Measurements from ENCODE around the gene CEL. TPM values are rescaled to one million over a fixed set of nuclear protein-coding genes. Genes with fewer than 3 reads are reported as not detected.

CEL gene
- total RNA-seq, 2 experiments from 2014 or later, result 1.2 to 1.8 TPM

GRCh38 chr9:133042676-133043075, 19.1 kb upstream of the CEL start:
- H3K36me3 ChIP-seq (ENCODE audit: insufficient read depth, low read length), result peaks cover 76% of the 10 kb centered on the region
- ChIA-PET POLR2A (interaction anchor here (1.1 kb wide), 1 partner anchor 12 kb away, joined by 4 read pairs; the partner anchor contains the start of gene GTF3C5), CTCF (ENCODE audit: unreplicated experiment) (no interaction called here)
- peaks cover 21% of the 10 kb centered on the region for H3K79me2 ChIP-seq (ENCODE audit: insufficient read depth, low read depth, low read length)
- H3K27ac ChIP-seq (ENCODE audit: low read depth, low read length, poor library complexity, severe bottlenecking), result no peak overlapping the region
- H3K9me3 ChIP-seq (ENCODE audit: low read length), result no peaks in the 10 kb centered on the region
- no peaks in the 10 kb centered on the region for H3K4me1 ChIP-seq (ENCODE audit: insufficient read depth, low read length, poor library complexity, severe bottlenecking)
- no peaks in the 10 kb centered on the region for H3K9me2 ChIP-seq (ENCODE audit: insufficient read depth, low read length)
- no peak overlapping the region for H3K4me3 ChIP-seq (ENCODE audit: low read depth, low read length, poor library complexity, severe bottlenecking)
- H3K4me2 ChIP-seq (ENCODE audit: low read length), result no peak overlapping the region
- TF ChIP-seq CTCF (conservative IDR thresholded peaks at IDR 0.05; ENCODE audit: low read length), result no peak
- TF ChIP-seq EZH2phosphoT487 (IDR thresholded peaks at IDR 0.05; ENCODE audit: borderline replicate concordance, low read depth, low read length), result no peak
- no peak overlapping the region for H2AFZ ChIP-seq (ENCODE audit: low read length)
- BruUV-seq (replicated peaks), result no TSS peak
- no peak for DNase-seq (ENCODE audit: low spot score)
- H4K20me1 ChIP-seq (ENCODE audit: insufficient read depth, low read length), result peaks cover 10% of the 10 kb centered on the region; the same call in 1 of the 2 replicates
- intact Hi-C loops (cut with micrococcal nuclease; ENCODE audit: unreplicated experiment), result no loop called here

- no peak overlapping the region for H3K4me3 ChIP-seq (ENCODE audit: low read depth, low read length, poor library complexity, severe bottlenecking)
- intact Hi-C loops (cut with micrococcal nuclease; ENCODE audit: unreplicated experiment), result no loop called here
- H2AFZ ChIP-seq (ENCODE audit: low read length), result no peak overlapping the region
- H3K4me2 ChIP-seq (ENCODE audit: low read length), result no peak overlapping the region
- BruUV-seq (replicated peaks), result no TSS peak
- no peaks in the 10 kb centered on the region for H3K4me1 ChIP-seq (ENCODE audit: insufficient read depth, low read length, poor library complexity, severe bottlenecking)
- peaks cover 80% of the 10 kb centered on the region for H3K36me3 ChIP-seq (ENCODE audit: insufficient read depth, low read length)
- H3K79me2 ChIP-seq (ENCODE audit: insufficient read depth, low read depth, low read length), result peaks cover 20% of the 10 kb centered on the region
- peaks cover 10% of the 10 kb centered on the region; the same call in 1 of the 2 replicates for H4K20me1 ChIP-seq (ENCODE audit: insufficient read depth, low read length)
- DNase-seq (ENCODE audit: low spot score), result no peak
- TF ChIP-seq EZH2phosphoT487 (IDR thresholded peaks at IDR 0.05; ENCODE audit: borderline replicate concordance, low read depth, low read length) (no peak), CTCF (conservative IDR thresholded peaks at IDR 0.05; ENCODE audit: low read length) (no peak)
- H3K9me3 ChIP-seq (ENCODE audit: low read length), result no peaks in the 10 kb centered on the region
- CTCF ChIA-PET (ENCODE audit: unreplicated experiment), result no interaction called here
- POLR2A ChIA-PET, result no interaction called here
- no peaks in the 10 kb centered on the region for H3K9me2 ChIP-seq (ENCODE audit: insufficient read depth, low read length)
- H3K27ac ChIP-seq (ENCODE audit: low read depth, low read length, poor library complexity, severe bottlenecking), result no peak overlapping the region
Measured at GRCh38 chr9:133043449-133044035, 18.2 kb upstream of the CEL start.

GRCh38 chr9:133044125-133044524, 17.7 kb upstream of the CEL start:
- ChIA-PET POLR2A (no interaction called here), CTCF (ENCODE audit: unreplicated experiment) (interaction anchor here (0.6 kb wide), 1 partner anchor 981 kb away, joined by 3 read pairs; no protein-coding TSS in a partner anchor)
- Histone ChIP-seq H3K4me2 (ENCODE audit: low read length) (no peak overlapping the region), H3K79me2 (ENCODE audit: insufficient read depth, low read depth, low read length) (peaks cover 15% of the 10 kb centered on the region), H3K4me3 (ENCODE audit: low read depth, low read length, poor library complexity, severe bottlenecking) (no peak overlapping the region), H4K20me1 (ENCODE audit: insufficient read depth, low read length) (peaks cover 10% of the 10 kb centered on the region; the same call in 1 of the 2 replicates), H3K9me3 (ENCODE audit: low read length) (no peaks in the 10 kb centered on the region), H2AFZ (ENCODE audit: low read length) (no peak overlapping the region), H3K4me1 (ENCODE audit: insufficient read depth, low read length, poor library complexity, severe bottlenecking) (no peaks in the 10 kb centered on the region), H3K27ac (ENCODE audit: low read depth, low read length, poor library complexity, severe bottlenecking) (no peak overlapping the region), H3K36me3 (ENCODE audit: insufficient read depth, low read length) (peaks cover 81% of the 10 kb centered on the region), H3K9me2 (ENCODE audit: insufficient read depth, low read length) (no peaks in the 10 kb centered on the region)
- no TSS peak for BruUV-seq (replicated peaks)
- intact Hi-C loops (cut with micrococcal nuclease; ENCODE audit: unreplicated experiment), result no loop called here
- no peak for TF ChIP-seq CTCF (conservative IDR thresholded peaks at IDR 0.05; ENCODE audit: low read length)
- no peak for TF ChIP-seq EZH2phosphoT487 (IDR thresholded peaks at IDR 0.05; ENCODE audit: borderline replicate concordance, low read depth, low read length)
- no peak for DNase-seq (ENCODE audit: low spot score)
